Rectal smooth muscle tissue (tissue), 1 donor: Measurements from ENCODE around the gene CCDC141.
"Not testable (repeated sequence)": the region's sequence is repeated elsewhere in the genome, so short reads cannot be mapped to it uniquely, and the experiment has no call there.

Source experiments
- H3K27ac ChIP-seq: one replicate; pipeline ENCODE4 v1.7.0; 2013; ENCODE audit warnings: low read depth, low read length, inconsistent platforms
- H3K27me3 ChIP-seq: one replicate; pipeline ENCODE4 v1.7.0; 2013; ENCODE audit warnings: low read length; ENCODE audit not compliant: control insufficient read depth, insufficient read depth
- H3K36me3 ChIP-seq: one replicate; pipeline ENCODE4 v1.7.0; 2013; ENCODE audit warnings: low read length; ENCODE audit not compliant: control insufficient read depth, insufficient read depth
- H3K4me1 ChIP-seq: one replicate; pipeline ENCODE4 v1.7.0; 2013; ENCODE audit warnings: low read length; ENCODE audit not compliant: control insufficient read depth, insufficient read depth
- H3K4me3 ChIP-seq: one replicate; pipeline ENCODE4 v1.7.0; 2013; ENCODE audit warnings: low read length
- H3K9ac ChIP-seq: one replicate; pipeline ENCODE4 v1.7.0; 2013; ENCODE audit warnings: low read length

Gene CCDC141

DNA sequence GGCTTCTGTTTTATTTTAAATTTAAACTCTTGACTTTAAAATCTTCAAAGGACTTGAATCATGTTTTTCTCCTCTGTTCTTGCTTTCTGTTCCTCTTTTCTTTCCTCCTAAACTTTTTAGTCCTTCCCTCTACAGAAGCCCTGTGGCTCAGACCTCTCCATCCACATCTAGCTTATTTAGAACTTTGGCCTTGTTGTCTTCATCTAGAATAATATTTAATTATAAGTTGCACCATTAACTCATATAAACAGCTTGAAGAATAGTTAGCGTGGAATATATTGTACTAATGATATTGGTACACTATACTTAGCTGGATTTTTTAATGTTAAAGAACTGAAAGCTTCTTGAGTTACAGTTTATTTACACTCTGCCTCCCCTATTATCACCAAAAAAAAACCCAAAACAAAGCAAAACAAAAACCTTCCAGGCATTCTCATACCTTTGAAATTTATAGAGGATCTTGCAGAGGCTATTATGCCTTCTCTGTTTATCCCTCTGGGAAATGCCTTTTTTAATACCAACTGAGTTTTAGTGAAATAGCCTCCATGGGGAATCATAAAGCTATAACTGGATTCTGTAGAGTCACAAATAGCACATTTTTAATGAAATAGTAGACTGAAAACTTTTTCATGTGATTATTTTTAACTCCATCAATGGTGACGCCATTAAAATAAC, 9.2 kb upstream of the CCDC141 start:
- Histone ChIP-seq H3K4me1 (no peaks in the 10 kb centered on the region), H3K4me3 (no peak overlapping the region), H3K27ac (no peak overlapping the region), H3K36me3 (no peaks in the 10 kb centered on the region), H3K27me3 (no peaks in the 10 kb centered on the region), H3K9ac (no peak overlapping the region)

DNA sequence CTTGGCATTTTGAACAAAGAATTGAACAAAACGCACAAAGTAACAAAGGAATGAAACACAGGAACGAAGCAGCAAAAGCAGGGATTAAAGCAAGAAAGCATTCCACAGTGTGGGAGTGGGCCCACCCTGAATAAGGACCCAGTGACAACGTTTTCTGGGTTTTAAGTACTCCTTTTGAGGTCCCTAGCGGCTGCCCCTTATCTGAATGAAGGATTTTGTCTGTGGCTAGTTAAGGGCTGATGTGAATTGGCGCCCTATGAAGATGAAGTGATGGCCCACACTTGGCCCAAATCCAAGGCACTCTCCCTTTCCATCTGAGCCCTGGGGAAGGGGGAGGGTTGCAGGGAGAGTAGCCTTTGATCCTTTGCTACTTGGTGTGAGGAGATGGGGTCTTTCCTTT, 7.8 kb upstream of the CCDC141 start:
- Histone ChIP-seq H3K4me1 (no peaks in the 10 kb centered on the region), H3K27ac (no peak overlapping the region), H3K9ac (no peak overlapping the region), H3K4me3 (no peak overlapping the region), H3K36me3 (no peaks in the 10 kb centered on the region), H3K27me3 (no peaks in the 10 kb centered on the region)

DNA sequence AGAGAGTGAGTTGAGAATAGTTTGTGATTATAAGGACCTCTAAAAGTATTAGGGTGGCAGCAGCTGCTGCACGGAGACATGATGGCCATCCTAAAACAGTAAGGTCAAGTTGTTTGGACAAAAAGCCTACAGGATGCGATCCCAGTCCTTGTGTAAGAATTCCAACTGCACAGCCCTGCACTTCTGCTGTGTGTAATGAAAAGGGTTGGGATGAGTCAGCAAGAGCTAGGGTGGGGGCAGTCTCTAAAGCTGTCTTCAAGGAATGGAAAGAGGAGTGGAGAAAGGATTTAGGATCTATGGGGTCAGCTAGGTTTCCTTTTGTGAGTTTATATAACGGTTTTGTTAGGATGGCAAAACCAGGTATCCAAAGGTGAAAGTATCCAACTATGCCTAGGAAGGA, 3.6 kb upstream of the CCDC141 start:
- H3K27ac ChIP-seq, H3K27me3 ChIP-seq, H3K4me3 ChIP-seq, H3K36me3 ChIP-seq, H3K4me1 ChIP-seq, H3K9ac ChIP-seq: not testable (repeated sequence)

DNA sequence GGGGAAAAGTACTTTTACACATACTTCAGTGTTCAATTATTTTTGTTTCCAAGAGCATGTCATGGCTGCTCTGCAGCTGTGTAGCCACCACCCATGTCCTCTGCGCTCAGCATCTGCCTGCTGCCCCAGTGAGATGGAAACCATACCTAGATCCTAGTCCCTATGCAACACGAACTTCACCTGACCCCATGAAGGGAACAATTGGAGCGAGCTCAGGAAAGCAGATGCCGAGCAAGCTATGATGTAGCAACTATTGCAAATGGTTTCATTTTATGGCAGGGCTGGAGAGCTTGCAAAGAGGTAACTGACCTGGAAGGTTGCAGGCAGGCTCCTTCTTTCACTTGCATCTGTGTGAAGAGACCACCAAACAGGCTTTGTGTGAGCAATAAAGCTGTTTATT, 1.3 kb upstream of the CCDC141 start:
- no peaks in the 10 kb centered on the region for H3K36me3 ChIP-seq

DNA sequence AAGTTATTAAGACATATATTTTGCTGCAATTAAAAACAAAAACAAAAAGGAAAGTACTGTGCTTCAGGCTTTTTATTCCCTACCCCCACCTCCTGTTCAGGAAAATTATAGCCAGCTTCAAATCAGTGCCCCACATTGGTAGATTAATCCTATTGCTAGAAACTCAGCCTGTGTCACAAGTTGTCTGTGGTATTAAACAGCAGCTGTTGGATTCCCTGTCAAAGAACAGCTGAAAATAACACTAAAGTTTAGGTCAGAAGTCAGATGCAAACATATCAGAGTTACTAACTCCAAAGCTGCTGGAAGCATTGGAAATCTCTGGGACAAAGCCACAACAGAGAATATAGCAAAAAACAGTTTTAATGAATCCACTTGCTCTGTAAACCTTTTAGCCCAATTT, 818 bp upstream of the CCDC141 start:
- H3K27ac ChIP-seq: no peak overlapping the region
- H3K4me3 ChIP-seq: no peak overlapping the region
- no peaks in the 10 kb centered on the region for H3K27me3 ChIP-seq
- no peaks in the 10 kb centered on the region for H3K4me1 ChIP-seq
- no peaks in the 10 kb centered on the region for H3K36me3 ChIP-seq
- no peak overlapping the region for H3K9ac ChIP-seq

More for the DNA sequence above, 1.3 kb upstream of the CCDC141 start:
- no peaks in the 10 kb centered on the region for H3K27me3 ChIP-seq
- H3K4me3 ChIP-seq: no peak overlapping the region
- no peak overlapping the region for H3K9ac ChIP-seq
- H3K4me1 ChIP-seq: no peaks in the 10 kb centered on the region
- no peak overlapping the region for H3K27ac ChIP-seq

DNA sequence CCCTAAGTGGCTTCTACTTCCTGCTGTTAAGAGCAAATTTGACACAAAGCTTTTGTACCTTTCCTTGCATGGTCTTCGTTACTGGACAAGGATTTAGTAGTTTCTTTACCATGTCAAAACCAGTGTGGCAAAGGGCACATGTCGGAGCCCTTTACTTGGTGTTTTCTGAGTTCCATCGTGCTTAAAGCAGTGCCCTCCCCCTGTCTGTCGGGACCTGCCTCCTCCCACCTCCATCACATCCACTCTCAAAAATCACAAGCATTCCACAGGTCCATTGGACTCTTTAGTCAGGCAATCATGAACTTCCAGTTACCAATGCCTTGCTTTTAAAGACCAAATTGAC, 763 bp downstream of the CCDC141 start:
- Histone ChIP-seq H3K36me3 (no peaks in the 10 kb centered on the region), H3K27ac (no peak overlapping the region), H3K4me3 (peak overlapping the region; percentile 58), H3K4me1 (no peaks in the 10 kb centered on the region), H3K27me3 (no peaks in the 10 kb centered on the region), H3K9ac (no peak overlapping the region)

DNA sequence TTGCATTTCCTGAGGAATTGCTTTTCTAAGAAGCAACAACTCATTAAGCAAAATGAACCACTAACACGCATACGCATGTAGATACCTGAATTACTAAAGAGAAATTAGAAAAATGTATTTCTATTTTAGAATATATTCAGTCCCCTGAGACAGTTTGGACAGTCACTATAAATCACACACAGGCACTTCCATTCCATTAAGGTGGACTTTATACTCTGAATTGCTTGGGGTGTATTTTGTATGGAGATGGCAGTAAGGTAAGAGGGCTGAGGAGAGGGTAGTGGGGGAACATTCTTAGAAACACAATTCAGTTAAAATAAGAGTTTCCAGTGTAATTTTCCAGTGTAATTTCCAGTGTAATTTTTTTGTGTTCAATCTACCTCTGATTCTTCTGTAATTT, 1.8 kb downstream of the CCDC141 start:
- no peak overlapping the region for H3K4me3 ChIP-seq
- H3K27me3 ChIP-seq: no peaks in the 10 kb centered on the region
- H3K4me1 ChIP-seq: no peaks in the 10 kb centered on the region
- H3K36me3 ChIP-seq: no peaks in the 10 kb centered on the region
- no peak overlapping the region for H3K27ac ChIP-seq
- no peak overlapping the region for H3K9ac ChIP-seq

DNA sequence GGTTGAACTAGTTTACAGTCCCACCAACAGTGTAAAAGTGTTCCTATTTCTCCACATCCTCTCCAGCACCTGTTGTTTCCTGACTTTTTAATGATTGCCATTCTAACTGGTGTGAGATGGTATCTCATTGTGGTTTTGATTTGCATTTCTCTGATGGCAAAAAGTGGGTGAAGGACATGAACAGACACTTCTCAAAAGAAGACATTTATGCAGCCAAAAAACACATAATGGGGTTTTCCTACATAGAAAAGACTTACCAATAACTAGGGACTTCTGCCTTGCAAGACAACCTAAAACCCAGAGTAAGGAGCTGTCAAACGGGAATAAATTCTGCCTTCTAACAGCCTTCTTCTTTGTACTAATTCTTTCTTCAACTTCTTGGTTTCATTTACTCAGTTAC, 4.3 kb downstream of the CCDC141 start:
- not testable (repeated sequence) for H3K36me3 ChIP-seq, H3K27ac ChIP-seq, H3K4me3 ChIP-seq

DNA sequence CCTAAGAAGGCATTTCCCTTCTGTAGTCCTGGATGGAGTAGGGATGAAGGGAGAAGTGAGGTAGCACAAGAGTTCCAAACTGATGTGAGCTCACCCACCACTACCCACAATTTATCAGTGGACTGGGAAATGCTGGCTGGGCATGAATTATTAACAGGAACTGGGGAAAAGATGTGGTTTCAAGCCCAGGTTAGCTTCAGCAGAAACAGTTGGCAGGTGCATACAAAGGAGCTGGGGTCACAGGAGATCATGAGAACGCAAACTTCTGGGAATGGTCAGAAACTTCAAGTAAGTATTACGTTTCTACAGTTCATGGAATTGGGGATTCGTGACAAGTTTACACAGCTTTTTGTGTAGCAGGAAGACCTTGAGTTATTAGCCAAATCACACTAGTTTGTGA, 5.4 kb downstream of the CCDC141 start:
- Histone ChIP-seq H3K36me3 (no peaks in the 10 kb centered on the region), H3K4me1 (no peaks in the 10 kb centered on the region), H3K27ac (no peak overlapping the region), H3K9ac (no peak overlapping the region), H3K4me3 (no peak overlapping the region), H3K27me3 (no peaks in the 10 kb centered on the region)

More for the DNA sequence above, 4.3 kb downstream of the CCDC141 start:
- not testable (repeated sequence) for H3K27me3 ChIP-seq, H3K4me1 ChIP-seq, H3K9ac ChIP-seq

DNA sequence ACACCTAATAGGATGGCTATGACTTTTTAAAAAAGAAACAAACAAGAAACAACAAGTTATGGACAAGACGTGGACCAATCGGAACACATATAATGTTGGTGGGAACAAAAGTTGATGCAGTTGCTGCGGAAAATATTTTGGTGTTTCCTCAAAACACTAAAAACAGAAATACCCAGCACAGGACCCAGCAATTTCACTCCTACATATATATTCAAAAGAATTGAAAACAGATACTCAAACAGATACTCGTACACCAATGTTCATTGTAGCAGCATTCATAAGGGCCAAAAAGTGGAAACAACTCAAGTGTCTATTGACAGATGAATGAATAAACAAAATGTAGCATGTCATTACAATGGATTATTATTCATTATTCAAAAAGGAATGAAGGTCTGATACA, 12.1 kb downstream of the CCDC141 start:
- Histone ChIP-seq H3K27me3 (no peaks in the 10 kb centered on the region), H3K4me1 (no peaks in the 10 kb centered on the region), H3K27ac (no peak overlapping the region), H3K36me3 (no peaks in the 10 kb centered on the region), H3K4me3 (no peak overlapping the region), H3K9ac (no peak overlapping the region)

DNA sequence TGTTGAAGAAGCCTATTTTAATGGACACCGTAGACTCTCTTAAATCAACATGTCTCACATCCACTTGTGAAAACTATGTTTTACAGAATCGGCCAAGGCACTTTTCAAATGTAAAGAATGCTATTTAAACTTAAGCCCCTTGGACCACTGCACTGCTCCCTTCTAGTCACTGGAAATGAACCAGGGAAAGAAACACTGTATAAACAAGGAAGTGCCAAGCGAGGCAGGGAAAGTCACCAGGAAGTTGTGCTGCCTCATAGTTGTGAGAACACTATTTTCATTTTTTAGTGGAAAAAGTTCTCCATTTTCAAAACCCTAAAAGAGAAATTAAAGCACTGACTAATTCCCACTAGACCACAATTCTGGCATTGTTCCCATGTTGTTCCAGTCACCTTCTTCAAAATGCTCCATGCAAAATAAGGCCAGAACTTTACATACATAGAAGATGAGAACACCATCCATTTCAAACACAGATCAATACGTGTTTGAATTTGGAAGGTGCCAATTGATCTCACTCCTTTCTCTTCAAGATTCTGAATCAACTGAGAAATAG, 13.5 kb downstream of the CCDC141 start:
- H3K36me3 ChIP-seq: no peaks in the 10 kb centered on the region
- H3K4me3 ChIP-seq: no peak overlapping the region
- H3K9ac ChIP-seq: no peak overlapping the region
- H3K27ac ChIP-seq: no peak overlapping the region
- H3K27me3 ChIP-seq: no peaks in the 10 kb centered on the region
- H3K4me1 ChIP-seq: no peaks in the 10 kb centered on the region

DNA sequence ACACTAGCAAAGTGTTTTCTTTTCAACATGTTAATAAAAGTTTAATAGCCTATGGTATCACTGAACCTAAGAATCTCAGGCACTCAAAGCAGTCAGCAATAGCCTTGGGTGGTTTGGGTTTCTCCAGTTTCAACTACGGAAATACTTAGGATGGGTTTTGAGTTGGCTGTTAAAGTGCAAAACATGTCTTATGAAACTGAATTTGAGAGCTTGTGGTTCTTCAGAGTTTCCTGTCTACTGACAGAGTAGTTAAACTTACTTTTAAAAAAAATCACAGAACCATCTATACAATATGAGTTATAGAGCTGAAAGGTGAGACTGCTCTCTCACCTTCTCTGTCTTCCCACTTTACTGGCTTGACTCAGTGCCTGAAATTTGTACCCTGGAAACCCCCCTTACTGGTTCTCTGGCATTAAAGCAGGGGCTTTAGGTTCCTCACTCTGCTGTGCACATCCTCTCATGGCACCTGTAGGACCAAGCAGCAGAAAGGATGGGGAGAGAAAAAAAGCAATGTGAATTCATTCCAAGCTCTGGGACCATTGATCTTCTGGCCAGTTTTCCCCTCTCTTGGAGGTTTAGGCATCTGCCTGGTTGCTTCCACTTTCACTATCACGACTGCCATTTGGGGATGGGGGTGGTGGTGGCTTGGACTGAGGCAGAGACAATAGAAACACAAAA, 18.1 kb downstream of the CCDC141 start:
- H3K27ac ChIP-seq: no peak overlapping the region
- H3K9ac ChIP-seq: no peak overlapping the region
- no peaks in the 10 kb centered on the region for H3K36me3 ChIP-seq
- H3K4me3 ChIP-seq: no peak overlapping the region
- no peaks in the 10 kb centered on the region for H3K27me3 ChIP-seq
- H3K4me1 ChIP-seq: no peaks in the 10 kb centered on the region

DNA sequence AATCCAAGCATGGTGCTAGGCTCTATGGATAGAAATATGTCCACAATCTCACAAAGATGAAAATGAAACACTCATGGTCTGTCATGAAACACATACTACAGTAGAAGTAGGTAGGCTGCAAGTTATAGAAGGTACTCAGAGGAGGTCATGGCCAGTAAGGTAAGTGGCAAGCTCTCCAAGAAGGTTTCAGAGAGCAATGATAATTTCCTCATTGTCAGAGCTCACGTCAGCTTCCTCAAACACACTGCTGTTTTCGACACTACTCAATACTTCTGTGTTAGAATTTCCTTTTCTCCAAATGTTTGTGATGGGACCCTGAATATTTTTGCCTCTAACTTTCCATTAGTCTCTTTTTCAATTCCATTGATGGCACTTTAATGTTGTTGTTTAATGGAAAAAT, 25.5 kb downstream of the CCDC141 start:
- Histone ChIP-seq H3K27ac (no peak overlapping the region), H3K4me1 (no peaks in the 10 kb centered on the region), H3K4me3 (no peak overlapping the region), H3K36me3 (no peaks in the 10 kb centered on the region), H3K9ac (no peak overlapping the region), H3K27me3 (no peaks in the 10 kb centered on the region)
